GM12864 (cell line): ENCODE measurements around the gene MAPRE3.

Experiments used
- DNase-seq: peaks from one replicate; pipeline ENCODE4 v3.0.0-alpha.2; 2011; ENCODE audit warnings: low read depth
- H3K4me3 ChIP-seq: 2 replicates; pipeline ENCODE4 v1.5.1; 2011; ENCODE audit warnings: mild to moderate bottlenecking, low read depth, low read length, control low read depth
- TF ChIP-seq, protein P1 (sequence below): IDR thresholded peaks from 2 replicates; pipeline ENCODE4 v1.5.1; 2011; ENCODE audit warnings: low read depth, mild to moderate bottlenecking, moderate library complexity, low read length, control low read depth, inconsistent platforms; ENCODE audit errors: missing control alignments

The MAPRE3 gene

DNA sequence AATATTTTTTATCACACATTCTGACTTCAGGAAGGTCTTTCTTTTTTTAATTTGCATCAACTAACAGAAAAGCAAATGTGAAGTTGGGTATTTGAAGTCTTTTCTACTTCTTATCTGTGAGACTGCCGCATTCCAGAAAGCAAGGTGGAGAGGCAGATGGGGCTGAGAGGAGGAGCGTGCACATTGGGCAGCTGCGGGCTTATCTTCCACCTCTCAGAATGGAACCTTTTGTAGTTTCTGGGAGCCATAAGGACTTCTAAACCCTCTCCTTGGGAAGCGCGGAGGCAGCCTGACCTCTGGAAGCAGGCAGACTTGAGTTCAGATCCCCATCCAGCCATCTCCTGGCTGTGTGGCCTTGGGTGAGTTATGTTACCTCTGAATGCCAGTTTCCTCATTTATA is 3.9 kb downstream of the MAPRE3 start:
- H3K4me3 ChIP-seq = no peak overlapping the region
- TF ChIP-seq, protein P1, sequence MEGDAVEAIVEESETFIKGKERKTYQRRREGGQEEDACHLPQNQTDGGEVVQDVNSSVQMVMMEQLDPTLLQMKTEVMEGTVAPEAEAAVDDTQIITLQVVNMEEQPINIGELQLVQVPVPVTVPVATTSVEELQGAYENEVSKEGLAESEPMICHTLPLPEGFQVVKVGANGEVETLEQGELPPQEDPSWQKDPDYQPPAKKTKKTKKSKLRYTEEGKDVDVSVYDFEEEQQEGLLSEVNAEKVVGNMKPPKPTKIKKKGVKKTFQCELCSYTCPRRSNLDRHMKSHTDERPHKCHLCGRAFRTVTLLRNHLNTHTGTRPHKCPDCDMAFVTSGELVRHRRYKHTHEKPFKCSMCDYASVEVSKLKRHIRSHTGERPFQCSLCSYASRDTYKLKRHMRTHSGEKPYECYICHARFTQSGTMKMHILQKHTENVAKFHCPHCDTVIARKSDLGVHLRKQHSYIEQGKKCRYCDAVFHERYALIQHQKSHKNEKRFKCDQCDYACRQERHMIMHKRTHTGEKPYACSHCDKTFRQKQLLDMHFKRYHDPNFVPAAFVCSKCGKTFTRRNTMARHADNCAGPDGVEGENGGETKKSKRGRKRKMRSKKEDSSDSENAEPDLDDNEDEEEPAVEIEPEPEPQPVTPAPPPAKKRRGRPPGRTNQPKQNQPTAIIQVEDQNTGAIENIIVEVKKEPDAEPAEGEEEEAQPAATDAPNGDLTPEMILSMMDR = no peak
- DNase-seq = no peak

DNA sequence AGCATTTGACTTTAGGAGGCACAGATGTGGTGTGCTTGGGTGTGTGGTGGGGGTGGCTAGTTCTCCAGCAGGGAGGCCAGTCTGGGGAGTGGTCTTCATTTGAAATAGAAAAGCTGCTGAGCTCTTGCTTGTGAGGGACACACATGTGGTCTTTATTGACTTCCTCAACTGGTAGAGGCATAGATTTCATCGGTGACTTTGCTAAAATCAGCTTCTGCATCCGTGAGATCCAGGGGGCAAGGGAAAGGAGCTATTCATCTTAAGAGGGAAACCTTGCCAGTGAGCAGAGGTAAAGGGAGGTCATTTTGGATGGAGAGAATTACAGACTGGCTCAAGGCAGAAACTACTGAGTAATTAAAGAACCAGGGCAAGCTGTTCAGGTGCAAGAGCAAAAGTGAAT is 4.7 kb downstream of the MAPRE3 start:
- H3K4me3 ChIP-seq = no peak overlapping the region
- DNase-seq = no peak
- TF ChIP-seq, protein P1 = no peak

DNA sequence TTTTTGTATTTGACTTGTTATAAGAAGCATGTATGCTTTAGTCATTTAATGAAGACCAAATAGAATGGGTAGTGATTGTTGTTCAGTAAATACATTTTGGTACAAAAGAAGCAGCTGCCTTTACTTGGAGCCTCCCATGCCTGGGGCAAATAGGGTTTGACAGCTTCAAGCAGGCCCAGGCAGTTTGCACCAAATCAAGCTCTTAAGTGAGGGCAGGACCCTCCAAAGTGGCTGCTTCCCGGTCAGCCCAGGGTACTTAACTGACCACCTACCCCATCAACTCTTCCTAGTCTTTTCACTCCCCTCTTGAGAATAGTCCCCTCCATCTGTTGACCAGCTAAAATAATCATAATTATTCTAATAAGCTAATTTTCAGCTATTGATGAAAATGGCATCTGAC is 5.2 kb downstream of the MAPRE3 start:
- TF ChIP-seq, protein P1 = no peak
- no peak overlapping the region for H3K4me3 ChIP-seq
- DNase-seq = no peak

DNA sequence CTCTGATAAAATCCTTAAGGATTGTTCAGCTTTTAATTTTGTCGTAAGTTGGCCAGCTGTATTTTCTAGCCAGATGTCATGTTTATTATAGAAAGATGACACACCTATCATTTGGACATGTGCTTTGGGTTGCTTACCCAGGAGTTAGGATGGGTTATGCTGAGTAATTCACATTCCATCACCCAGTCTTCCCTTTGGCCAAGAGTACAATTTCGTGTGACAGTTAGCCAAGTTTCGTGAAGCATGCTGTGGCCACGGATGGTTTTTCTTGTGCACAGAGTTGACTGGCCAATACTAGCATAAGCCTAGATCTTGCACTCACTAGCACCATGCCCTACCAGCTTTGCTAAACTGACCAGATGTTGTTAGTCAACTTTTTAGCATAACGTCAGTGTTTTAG is 5.8 kb downstream of the MAPRE3 start:
- H3K4me3 ChIP-seq = no peak overlapping the region
- no peak for DNase-seq
- TF ChIP-seq, protein P1 = no peak

DNA sequence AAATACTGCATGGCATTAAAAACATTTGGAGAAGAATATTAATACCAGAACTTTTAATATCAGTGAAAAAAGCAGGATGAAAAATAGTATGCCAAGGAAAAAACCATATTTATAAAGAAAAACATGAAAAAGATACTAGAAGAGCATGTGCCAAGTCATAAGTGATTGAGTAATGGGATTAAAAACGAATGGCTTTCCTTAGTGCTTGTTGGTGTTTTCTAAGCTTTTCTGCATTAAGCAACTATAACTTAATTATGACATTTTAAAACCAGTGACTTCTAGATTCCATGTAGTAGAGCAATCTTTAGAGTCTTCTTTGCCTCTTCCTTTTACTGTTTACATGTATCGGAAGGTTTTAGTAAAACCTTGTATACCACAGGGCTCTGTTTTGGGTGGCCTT is 6.6 kb downstream of the MAPRE3 start:
- no peak for DNase-seq
- TF ChIP-seq, protein P1 = no peak
- H3K4me3 ChIP-seq = no peak overlapping the region

DNA sequence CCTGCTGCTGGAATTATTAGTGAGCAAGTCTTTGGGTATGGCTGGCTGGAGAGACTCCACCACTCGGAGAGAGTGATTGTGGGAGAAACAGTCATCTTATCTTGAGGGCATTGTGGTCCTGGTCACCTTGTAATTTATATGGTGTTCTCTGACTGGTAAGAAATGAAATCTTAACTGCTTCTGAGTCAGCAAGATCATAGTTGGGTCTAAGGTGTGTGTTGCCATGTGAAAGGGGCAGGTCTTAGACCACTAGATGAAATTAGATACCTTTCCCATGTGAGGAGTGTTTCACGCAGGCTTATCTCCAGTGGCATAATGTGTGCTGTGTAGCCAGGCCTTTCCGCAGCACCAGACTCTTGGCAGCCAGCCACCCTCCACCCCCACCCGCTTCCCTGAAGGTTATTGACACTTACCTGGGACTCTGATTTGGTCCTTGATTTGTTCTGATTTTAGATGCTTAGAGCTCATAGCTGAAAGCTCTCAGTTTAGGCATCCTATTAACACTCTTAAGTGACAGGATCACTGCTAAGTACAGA is 7.7 kb downstream of the MAPRE3 start:
- TF ChIP-seq, protein P1 = no peak
- no peak for DNase-seq
- no peak overlapping the region for H3K4me3 ChIP-seq

DNA sequence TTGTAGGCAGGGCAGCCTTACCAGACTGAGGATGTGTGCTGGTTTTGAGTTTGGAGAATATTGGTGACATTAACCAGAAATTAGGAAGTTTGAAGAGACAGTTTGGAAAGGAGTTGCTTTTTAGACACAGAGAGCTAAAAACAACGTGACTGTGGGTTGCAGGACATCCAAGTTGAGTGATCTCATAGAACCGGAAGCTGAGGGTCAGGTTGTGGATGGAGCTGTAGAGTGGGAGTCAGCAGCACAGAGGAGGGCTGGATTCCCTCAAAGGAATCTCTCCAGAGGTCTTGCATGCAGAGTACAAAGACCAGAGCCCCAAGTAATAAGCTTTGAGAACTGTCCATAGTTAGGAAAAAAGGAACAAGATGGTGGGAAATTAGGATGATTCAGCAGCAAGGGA is 9.3 kb downstream of the MAPRE3 start:
- H3K4me3 ChIP-seq = no peak overlapping the region
- DNase-seq = no peak
- TF ChIP-seq, protein P1 = no peak
